ENCODE results near the gene AASS. TPM values are rescaled to one million over a fixed set of nuclear protein-coding genes. Genes with fewer than 3 reads are reported as not detected.

The AASS gene
- total RNA-seq, 1 donor from 2014 or later: 35.5 TPM

- no peaks in the 10 kb centered on the region for H3K36me3 Mint-ChIP-seq
- H3K27me3 Mint-ChIP-seq (ENCODE audit: low read depth): no peaks in the 10 kb centered on the region
- H3K4me3 Mint-ChIP-seq: no peak overlapping the region
- TF ChIP-seq CTCF (IDR thresholded peaks at IDR 0.05; ENCODE audit: unreplicated experiment): no peak
- no peaks in the 10 kb centered on the region for H3K9me3 Mint-ChIP-seq
- peaks cover 15% of the 10 kb centered on the region for H3K4me1 Mint-ChIP-seq
- no peak for DNase-seq (ENCODE audit: low spot score in 2 of 2, unreplicated experiment in 2 of 2)
- no peak overlapping the region for H3K27ac Mint-ChIP-seq
Observed at GRCh38 chr7:122145937-122146645, 2.0 kb upstream of the AASS start.

DNA sequence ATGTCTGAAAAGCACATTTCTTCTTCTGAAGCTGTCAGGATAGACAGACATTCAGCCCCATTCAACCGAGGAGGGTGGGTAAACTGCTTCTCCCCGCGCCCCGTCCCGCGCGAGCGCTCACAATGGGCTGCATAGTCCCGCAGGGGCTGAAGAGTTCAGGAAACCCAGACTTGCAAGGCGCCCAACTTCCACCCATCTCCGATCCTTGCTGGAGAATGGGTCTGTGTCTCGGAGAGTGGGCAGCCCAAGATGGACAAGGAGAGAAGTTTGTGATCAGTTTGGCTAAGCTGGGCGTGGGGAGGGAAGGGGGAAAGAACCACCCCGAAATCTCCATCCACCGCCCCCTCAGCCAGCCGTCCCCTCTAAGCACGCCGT lies 686 bp downstream of the AASS start:
- Mint-ChIP-seq H3K36me3 (no peaks in the 10 kb centered on the region), H3K9me3 (no peaks in the 10 kb centered on the region), H3K4me1 (peaks cover 15% of the 10 kb centered on the region), H3K27me3 (ENCODE audit: low read depth) (no peaks in the 10 kb centered on the region), H3K27ac (peak overlapping the region; percentile 97), H3K4me3 (peak overlapping the region; percentile 96)
- no peak for TF ChIP-seq CTCF (IDR thresholded peaks at IDR 0.05; ENCODE audit: unreplicated experiment)
- DNase-seq (ENCODE audit: low spot score in 2 of 2, unreplicated experiment in 2 of 2): peak; percentile 21 to 44

- DNase-seq (ENCODE audit: low spot score in 2 of 2, unreplicated experiment in 2 of 2): no peak
- TF ChIP-seq CTCF (IDR thresholded peaks at IDR 0.05; ENCODE audit: unreplicated experiment): no peak
- Mint-ChIP-seq H3K27me3 (ENCODE audit: low read depth) (no peaks in the 10 kb centered on the region), H3K27ac (no peak overlapping the region), H3K4me1 (peaks cover 29% of the 10 kb centered on the region), H3K4me3 (no peak overlapping the region), H3K9me3 (no peaks in the 10 kb centered on the region), H3K36me3 (no peaks in the 10 kb centered on the region)
Observed at GRCh38 chr7:122140918-122141317, 3.1 kb downstream of the AASS start.

DNA sequence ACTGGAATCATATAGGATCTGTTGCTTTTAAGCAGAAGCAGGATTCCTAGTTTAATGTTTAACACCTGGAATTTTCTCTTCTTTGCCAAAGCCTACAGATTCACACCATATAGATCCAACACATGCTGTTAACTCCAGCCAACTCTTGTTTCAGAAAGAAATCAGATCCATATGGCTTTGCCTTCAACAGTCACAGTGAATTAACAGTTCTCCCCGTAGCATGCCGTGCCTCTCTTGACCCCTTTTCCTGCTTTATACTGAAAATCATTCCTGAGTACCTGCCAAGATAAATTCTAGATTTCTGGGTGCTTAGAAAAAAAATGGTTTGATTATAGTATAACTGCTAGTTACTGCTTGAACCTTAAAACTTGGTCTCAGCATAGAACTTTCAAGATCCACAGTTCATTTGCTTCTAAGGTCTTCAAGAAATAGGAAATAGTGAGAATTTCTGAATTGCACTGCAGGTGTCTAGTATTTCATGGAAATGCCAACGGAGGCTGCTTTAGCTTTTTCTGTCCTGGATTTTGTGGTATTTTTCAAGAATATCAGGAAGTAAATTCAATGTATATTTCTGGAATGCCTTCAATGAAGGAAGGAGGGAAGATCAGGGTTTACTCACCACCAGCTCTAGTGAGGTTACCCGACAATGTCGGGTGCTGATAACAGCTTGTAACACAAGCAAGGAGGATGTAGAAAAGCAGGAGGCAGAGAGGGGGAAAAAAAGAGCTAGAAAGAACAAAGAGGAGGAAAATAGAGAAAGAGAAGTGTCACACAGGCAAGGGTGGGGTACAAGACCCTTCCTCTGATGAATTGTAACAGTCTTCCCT lies 6.6 kb downstream of the AASS start:
- Mint-ChIP-seq H3K4me3 (no peak overlapping the region), H3K36me3 (no peaks in the 10 kb centered on the region), H3K4me1 (peaks cover 17% of the 10 kb centered on the region), H3K9me3 (no peaks in the 10 kb centered on the region), H3K27ac (no peak overlapping the region), H3K27me3 (ENCODE audit: low read depth) (no peaks in the 10 kb centered on the region)
- no peak for DNase-seq (ENCODE audit: low spot score in 2 of 2, unreplicated experiment in 2 of 2)
- no peak for TF ChIP-seq CTCF (IDR thresholded peaks at IDR 0.05; ENCODE audit: unreplicated experiment)

DNA sequence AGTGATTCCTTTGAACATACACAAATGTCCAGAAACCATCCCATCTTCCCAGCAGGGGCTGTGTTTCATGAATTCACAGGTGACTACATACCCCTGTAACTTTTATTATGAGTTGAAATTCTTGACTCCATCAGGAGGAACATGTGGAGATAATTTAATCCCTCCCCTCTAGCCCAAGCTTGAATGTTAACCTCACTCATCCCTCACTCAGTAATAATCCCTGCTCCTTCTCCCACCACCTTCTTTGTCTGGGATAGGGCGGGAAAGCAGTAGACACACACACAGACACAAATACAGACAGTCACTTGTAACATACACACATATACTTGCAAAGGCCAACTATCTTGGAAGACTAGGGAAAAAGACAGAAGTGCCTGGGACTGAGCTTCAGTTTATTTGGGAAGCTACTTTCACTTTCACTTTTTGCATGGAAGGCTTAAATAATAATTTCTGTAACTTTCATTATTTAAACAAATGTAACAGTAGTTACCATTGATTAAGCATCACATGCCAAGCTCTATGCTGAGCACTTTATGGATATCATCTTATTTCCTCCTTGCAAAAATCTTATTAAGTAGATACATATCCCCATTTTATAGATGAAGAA lies 7.3 kb downstream of the AASS start:
- no peak overlapping the region for H3K4me3 Mint-ChIP-seq
- H3K4me1 Mint-ChIP-seq: peaks cover 14% of the 10 kb centered on the region
- TF ChIP-seq CTCF (IDR thresholded peaks at IDR 0.05; ENCODE audit: unreplicated experiment): no peak
- H3K36me3 Mint-ChIP-seq: no peaks in the 10 kb centered on the region
- H3K27ac Mint-ChIP-seq: no peak overlapping the region
- no peaks in the 10 kb centered on the region for H3K27me3 Mint-ChIP-seq (ENCODE audit: low read depth)
- no peaks in the 10 kb centered on the region for H3K9me3 Mint-ChIP-seq
- DNase-seq (ENCODE audit: low spot score in 2 of 2, unreplicated experiment in 2 of 2): no peak

Data from mesothelial cell of epicardium (in vitro differentiated cells).